Measurements from ENCODE around the gene MVB12B. TPM values are rescaled to one million over a fixed set of nuclear protein-coding genes. Genes with fewer than 3 reads are reported as not detected.

MVB12B gene
- total RNA-seq, 1 donor from 2014 or later: 1.8 TPM

DNA sequence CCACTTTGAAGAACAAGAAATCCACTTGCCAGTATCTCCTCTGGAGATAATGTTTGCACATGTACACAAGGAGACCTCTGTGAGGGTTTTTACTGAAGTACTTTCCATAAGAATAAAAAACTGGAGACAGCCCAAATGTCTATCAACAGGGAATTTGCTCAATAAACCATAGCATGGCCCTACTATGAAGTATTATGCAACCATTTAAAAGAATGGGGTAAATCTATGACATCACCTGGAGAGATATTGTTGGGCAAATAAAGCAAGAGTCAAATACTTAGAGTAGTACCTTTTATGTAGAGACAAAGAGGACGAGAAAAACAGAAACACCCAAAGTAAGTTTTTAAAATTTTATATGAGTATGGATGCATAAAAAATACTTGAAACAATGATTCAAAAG is 23.9 kb upstream of the MVB12B start:
- no peak for DNase-seq (ENCODE audit: low read depth, low spot score)

DNA sequence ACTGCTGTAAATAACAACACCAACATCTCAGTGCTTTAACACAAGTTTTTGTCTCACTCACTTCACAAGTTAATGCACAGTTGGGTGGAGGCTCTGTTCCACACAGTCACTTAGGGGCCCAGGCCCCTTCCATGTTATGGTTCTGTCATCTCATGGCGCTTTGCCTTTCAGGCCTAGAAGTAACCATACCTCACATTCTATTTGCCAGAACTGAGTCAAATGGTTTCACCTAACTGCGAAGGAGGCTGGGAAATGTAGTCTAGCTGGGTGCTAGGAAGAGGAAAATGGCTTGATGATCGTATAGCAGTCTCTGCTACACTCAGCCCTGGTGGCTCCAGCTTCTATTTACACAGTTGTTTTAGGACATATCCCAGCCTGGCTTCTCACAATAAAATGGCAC is 23.1 kb upstream of the MVB12B start:
- DNase-seq (ENCODE audit: low read depth, low spot score): no peak

- no peak for DNase-seq (ENCODE audit: low read depth, low spot score)
Measured at GRCh38 chr9:126304207-126304970, 22.2 kb upstream of the MVB12B start.

DNA sequence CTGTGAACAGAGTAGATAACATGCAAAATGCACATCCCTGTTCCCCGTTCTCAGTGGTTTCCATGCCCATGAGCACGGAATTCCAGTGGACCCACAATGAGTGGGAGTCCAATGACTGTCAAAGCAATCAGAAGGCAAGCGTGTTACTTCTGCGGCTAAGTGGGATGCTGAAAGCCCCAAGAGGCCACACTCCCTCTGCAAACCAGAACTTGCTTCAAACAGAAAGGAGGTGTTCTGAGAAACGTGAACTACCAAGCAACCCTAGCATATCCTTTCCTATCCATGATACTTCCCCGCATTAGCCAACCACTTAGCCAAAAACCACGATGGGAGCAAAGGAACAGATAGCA is 21.7 kb upstream of the MVB12B start:
- no peak for DNase-seq (ENCODE audit: low read depth, low spot score)

- no peak for DNase-seq (ENCODE audit: low read depth, low spot score)
Measured at GRCh38 chr9:126306071-126306647, 20.5 kb upstream of the MVB12B start.

DNA sequence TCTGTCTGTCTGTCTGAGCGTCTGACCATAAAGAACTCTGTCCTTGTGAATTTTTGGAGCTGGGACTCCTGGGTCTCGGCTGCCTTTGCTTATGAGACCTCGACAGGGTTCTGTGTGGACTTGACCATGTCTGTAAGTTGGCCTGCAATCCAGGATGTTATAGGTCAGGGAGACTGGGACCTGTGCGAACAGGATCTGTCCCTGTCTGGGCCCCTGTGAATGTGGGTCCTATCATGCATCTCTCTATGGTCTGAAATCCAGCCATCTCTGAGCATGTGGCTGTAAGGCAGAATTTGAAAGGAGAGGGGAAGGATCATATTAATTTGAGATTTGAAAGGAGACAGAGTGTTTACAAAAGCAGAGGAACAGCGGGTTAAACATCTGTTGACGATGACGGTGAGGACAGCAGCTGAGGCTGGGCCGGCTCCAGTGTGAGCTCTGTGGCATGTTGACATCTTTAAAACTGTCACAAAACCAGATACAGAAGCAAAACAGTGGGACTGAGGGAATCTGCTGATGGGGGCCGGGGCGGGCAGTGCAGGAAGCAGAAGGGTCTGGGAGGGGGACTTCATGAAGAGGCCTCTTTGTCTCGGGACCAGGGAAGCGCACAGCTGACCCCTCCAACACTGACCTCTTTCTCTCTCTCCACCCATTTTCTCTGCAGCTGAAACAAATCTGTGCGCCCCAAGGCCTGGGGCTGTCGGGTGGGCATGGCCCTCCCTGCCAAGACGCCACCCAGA is 19.1 kb upstream of the MVB12B start:
- no peak for DNase-seq (ENCODE audit: low read depth, low spot score)

DNA sequence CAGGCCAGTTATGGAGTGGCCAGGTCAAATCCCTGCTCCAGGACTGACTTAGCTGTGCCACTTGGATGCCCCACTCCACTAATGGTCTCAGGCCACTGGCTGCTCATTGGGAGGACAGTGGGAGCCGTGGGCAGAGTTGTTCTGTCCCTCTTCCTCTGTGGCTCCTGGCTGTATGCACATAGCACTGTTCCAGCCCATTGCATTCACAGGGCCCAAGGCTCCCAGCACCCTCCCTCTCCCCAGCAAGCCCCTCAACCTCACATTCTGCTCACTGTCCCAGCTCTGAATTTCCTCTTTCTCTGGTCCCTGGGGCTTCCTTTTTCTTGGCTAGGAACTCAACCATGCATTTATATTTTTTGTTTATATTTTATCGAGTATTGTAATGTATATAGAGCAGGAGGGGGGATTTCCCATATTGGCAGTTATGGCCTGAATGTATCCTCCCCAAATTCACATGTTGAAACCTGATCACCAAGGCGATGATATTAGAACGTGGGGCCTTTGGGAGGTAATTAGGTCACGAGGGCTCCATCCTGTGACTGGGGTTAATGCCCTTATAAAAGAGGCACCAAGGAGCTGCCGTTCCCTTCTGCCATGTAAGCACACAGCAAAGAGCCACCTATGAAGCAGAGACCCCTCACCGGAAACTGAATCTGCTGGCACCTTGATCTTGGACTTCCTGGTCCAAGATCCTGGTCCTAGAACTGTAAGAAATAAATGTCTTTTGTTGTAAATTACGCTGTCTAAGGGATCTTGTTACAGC is 17.0 kb upstream of the MVB12B start:
- DNase-seq (ENCODE audit: low read depth, low spot score): no peak

DNA sequence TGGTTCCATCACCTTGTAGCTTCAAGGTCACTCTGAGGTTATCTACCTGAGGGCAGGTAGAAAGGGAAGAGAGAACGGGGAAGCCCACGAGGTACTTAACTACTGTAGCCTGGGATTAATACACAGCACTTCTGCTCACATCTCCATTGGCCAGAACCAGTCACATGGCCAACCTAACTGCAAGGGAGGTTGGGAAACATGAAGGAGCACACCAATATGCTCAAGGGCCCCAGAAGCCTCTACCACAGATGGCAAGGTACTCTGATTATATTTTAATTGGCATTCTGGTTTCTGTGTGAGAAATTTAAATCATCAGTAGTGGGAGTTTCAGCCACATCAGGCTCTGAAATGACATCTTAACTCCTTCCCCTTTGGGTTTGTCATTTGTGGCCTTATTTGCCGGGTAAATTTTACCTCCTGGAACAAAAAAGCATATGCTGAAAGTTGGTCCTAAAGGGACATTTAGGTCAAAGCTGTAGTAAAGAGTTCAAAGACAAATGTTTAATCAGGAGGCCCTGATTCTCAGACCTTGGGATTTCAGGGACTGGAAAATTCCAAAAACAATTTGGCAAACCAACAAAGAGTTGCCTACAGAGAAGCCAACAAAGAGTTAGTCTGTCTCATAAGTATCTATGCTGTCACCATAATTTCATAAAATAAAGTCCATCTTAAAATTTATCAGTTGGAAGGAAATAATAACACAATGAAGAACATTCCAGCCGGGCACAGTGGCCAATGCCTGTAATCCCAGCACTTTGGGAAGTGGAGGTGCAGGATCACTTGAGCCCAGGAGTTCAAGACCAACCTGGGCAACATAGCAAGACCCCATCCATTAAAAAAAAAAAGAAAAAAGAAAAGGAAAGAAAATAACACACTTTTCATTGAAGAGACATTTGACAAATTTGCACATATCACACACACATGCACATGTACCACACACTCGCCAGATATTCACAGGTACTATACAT is 13.8 kb upstream of the MVB12B start:
- no peak for DNase-seq (ENCODE audit: low read depth, low spot score)

GRCh38 chr9:126316085-126316655 is 10.5 kb upstream of the MVB12B start:
- DNase-seq (ENCODE audit: low read depth, low spot score): no peak

DNA sequence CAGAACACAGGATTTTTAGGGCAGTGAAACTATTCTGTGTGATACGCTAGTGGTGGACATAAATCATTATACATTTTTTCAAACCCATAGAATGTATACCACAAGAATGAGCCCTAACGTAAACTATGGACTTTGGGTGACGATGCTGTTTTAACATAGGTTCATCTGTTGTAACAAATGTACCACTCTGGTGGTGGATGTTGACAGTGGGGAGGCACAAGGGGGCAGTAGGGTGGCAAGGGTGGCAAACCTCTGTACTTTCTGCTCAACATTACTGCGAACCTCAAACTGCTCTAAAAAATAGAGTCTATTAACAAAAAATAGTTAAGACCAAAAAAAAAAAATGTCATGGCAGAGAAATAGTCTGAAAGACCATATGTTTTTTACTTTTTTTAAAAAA is 9.1 kb upstream of the MVB12B start:
- DNase-seq (ENCODE audit: low read depth, low spot score): no peak

GRCh38 chr9:126318858-126319257 is 7.8 kb upstream of the MVB12B start:
- DNase-seq (ENCODE audit: low read depth, low spot score): no peak

DNA sequence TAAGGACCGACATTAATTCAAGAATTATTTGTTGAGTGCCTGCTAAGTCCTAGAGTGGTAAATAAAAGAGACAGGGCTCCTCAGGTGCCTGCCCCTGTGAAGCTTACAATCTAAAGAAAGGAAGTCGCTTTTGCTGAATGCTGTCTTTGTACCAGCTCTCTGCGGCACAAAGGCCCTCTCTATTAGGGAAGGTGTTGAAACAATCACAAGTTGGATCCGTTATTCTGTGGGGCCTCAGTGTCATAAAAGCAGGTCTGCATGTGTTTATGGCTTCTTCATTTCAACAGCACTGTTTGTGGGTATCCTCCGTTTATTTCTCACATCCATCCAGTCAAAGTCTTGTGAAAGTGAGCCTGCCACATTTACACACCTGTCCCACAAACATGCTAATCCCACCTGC is 7.0 kb upstream of the MVB12B start:
- no peak for DNase-seq (ENCODE audit: low read depth, low spot score)

DNA sequence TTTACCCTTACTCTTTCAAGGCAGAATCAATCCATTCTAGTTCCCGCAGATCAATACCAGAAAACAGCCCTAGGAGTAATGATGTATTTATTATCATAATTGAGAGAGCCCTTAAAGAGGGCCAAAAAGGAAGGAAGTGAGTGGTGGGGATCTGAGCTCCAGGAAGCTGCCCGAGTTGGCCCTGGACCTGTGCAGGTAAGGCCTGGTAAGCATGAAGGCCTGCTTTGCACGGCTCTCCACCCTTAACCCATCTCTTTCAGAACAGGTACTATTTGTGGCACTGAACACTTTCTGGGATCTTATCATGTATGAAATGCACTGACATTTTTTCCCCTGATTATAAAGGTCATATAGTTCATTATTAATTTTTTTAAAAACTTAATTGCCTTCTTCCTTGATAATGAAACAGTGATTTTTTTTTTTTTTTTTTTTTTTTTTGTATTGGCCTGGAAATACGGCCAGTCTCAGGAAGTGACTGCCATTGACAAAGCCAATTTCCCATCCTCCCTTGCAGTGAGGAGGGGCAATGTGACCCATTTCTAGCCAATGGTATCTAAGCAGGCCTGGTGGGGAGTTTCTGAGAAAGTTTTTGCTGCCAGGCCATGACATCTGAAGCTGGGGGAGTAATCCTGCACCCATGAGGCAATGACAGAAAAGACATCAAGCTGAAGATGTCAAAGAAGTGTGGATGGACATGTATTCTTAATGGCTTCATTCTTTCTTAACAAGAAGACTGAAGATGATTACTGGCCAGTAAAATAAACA is 6.3 kb upstream of the MVB12B start:
- DNase-seq (ENCODE audit: low read depth, low spot score): no peak

DNA sequence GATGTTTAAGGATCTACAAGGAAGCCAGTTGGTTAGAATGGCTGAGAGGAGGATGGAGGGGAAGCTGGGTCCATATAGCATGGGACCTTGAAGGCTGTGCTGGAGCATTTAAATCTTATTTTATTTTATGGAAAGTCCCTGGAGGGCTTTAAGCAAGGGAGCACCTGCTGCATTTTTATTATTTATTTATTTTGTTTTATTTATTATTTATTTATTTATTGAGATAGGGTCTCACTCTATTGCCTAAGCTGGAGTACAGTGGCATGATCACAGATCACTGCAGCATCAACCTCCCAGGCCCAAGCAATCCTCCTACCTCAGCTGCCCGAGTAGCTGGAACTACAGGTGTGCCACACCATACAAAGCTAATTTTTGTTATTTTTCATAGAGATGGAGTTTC is 4.9 kb upstream of the MVB12B start:
- no peak for DNase-seq (ENCODE audit: low read depth, low spot score)

- no peak for DNase-seq (ENCODE audit: low read depth, low spot score)
Measured at GRCh38 chr9:126325821-126326220, 808 bp upstream of the MVB12B start.

DNA sequence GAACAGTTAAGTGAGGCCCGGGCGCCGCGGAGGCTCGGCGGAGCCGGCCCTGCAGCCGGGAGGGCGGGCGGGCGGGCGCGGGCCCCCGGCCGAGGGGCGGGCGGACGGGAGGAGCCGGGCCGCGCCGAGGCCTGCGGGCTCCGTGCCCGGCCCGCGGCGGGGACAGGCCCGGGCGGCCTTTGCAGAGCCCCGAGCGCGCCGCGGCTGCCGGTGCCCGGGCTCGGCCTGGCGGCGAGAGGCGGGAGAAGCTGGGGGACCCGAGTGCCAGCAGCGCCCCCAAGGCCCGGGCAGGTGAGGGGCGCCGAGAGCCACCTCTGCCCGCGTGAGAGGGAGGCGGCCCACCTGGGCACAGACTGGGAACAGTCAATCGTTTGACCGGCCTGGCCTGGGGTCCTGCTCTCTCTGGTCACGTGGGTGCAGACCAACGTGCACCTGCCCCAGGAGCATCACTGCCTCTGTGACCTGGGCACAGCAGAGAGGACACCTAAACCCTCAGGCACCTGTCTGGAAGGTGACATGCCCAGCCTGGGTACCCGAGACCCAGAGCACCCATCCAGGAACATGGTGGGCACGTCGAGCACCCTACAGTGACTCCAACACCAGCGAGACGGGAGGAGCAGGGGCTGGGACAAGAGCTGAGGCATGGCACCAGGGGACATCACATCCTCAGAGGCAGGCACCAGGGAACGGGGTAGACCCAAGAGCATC is 531 bp downstream of the MVB12B start:
- no peak for DNase-seq (ENCODE audit: low read depth, low spot score)

DNA sequence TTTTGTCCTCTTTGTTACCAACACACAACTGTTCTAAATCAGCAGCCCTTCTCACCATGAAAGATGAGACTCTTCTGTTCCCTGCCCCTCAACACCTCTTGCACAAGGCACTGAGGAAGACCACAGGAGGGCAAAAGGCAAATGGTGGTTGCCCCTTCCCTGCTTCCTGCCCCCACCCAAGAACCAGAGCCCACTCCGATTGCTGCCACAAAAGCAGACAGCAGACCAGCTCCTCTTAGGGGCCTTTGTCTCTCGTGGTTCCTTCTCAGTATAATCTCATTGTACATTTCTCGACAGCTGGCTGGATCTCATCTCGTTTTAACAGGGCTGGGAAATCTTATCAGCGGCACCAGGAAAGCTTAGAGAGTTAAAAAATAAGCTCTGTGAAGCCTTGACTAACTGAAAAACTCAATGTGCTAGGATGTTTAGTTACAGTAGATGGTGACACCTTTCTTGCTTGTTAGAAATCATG is 1.1 kb downstream of the MVB12B start:
- no peak for DNase-seq (ENCODE audit: low read depth, low spot score)

DNA sequence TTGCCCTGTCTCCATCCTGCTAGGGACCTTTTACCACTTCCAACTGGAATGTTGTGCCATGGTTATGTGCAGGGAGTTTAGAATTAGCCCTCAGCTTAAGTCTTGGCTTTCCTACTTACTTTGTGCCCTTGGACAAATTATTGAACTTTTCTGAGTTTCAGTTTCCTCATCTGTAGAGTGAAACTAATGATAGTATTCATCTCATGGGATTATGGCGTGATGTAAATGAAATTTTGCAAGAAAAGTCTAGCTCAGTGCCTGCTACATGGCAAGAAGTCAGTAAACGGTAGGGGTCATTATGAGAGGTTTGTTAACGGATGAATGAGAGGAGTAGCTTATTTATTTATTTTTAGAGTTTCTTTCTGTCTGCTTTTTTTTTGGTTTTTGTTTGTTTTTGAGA is 1.8 kb downstream of the MVB12B start:
- DNase-seq (ENCODE audit: low read depth, low spot score): no peak
